Fibroblast of the aortic adventitia (primary cell): ENCODE results near the gene PSAT1. TPM values are rescaled to one million over a fixed set of nuclear protein-coding genes. Genes with fewer than 3 reads are reported as not detected.

ENCODE experiments used
- DNase-seq: peaks from one replicate; pipeline ENCODE4 v3.0.0-alpha.2; 2010; ENCODE audit warnings: low read depth
- H3K4me3 ChIP-seq: 2 replicates; pipeline ENCODE4 v1.5.1; 2011; ENCODE audit warnings: low read depth, mild to moderate bottlenecking, control low read depth, low read length, moderate library complexity
- total RNA-seq: library from RNA; depleted of rRNA; stranded (reverse); fragments of >200 nt; gene quantifications from 2 replicates; pipeline ENCODE4 v1.2.3, GENCODE V29; 2012; ENCODE audit warnings: low replicate concordance
- TF ChIP-seq, protein P1 (sequence below): IDR thresholded peaks from 2 replicates; pipeline ENCODE4 v1.5.1; 2011; ENCODE audit warnings: mild to moderate bottlenecking, low read length, control low read depth, inconsistent platforms; ENCODE audit not compliant: insufficient read depth

Gene PSAT1
- total RNA-seq, 1 donor = 308 TPM

DNA sequence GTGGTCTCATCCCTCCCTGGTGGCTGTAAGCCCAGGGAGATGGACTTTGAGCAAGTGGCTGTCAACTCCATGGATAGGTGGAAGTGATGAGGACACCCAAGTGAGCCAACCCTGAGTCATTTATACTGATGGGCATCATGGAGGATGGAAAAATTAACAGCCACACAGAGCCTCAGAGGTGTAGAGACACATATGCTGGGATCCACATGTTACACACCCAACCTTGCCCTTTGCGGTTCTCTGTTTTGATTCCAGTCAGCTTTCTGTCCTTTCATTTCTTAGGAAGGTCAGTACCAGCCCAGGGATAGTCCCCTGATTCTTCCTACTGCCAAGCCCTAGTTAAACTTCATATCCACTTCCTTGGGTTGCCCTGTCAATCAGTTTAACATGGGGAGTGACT is 51.9 kb downstream of the PSAT1 start:
- TF ChIP-seq, protein P1, sequence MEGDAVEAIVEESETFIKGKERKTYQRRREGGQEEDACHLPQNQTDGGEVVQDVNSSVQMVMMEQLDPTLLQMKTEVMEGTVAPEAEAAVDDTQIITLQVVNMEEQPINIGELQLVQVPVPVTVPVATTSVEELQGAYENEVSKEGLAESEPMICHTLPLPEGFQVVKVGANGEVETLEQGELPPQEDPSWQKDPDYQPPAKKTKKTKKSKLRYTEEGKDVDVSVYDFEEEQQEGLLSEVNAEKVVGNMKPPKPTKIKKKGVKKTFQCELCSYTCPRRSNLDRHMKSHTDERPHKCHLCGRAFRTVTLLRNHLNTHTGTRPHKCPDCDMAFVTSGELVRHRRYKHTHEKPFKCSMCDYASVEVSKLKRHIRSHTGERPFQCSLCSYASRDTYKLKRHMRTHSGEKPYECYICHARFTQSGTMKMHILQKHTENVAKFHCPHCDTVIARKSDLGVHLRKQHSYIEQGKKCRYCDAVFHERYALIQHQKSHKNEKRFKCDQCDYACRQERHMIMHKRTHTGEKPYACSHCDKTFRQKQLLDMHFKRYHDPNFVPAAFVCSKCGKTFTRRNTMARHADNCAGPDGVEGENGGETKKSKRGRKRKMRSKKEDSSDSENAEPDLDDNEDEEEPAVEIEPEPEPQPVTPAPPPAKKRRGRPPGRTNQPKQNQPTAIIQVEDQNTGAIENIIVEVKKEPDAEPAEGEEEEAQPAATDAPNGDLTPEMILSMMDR = no peak
- H3K4me3 ChIP-seq = no peak overlapping the region
- no peak for DNase-seq

DNA sequence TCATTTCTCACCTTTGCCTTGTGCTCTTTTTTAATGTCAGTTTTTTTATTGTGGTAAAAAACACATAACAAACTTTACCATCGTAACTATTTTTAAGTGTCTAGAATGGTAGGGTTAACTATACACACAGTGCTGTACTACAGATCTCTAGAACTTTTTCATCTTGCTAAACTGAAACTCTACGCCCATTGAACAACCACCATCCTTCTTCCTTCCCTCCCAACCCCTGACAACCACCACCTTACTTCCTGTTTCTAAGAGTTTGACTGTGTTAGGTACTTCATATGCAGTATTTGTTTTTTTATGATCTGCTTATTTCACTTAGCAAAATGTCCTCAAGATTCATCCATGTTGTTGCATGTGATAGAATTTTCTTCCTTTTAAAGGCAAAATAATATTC is 54.9 kb downstream of the PSAT1 start:
- TF ChIP-seq, protein P1 = no peak
- no peak for DNase-seq
- no peak overlapping the region for H3K4me3 ChIP-seq

DNA sequence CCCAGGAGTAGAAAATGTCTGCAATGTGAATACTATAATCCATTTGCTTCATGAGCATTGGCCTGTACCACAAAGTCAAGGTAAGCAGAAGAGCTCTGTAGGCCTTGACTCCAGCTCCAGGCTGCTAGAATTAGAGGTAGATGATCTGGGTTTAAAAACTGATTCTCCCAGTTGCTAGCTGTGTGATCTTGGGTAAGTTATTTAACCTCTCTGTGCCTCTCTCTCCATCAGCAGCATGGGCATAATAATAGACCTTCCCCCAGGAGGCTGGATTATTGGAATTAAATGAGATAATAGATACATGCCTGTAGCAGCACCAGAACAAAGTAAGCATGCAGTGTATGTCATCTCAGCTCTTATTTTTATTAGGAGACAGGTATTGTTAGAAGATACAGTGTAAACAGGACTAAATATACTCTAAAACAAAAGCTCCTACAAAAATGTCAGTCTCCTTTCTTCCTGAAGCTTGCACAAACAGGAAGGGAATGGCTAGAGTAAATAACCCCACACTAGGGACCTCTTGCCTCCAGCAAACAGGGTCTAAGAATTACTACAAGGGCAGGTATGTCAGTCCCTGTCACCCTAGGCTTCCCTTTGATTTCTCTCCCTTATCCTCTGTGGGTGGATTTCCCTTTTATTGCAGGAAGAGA is 57.5 kb downstream of the PSAT1 start:
- TF ChIP-seq, protein P1 = no peak
- DNase-seq = no peak

DNA sequence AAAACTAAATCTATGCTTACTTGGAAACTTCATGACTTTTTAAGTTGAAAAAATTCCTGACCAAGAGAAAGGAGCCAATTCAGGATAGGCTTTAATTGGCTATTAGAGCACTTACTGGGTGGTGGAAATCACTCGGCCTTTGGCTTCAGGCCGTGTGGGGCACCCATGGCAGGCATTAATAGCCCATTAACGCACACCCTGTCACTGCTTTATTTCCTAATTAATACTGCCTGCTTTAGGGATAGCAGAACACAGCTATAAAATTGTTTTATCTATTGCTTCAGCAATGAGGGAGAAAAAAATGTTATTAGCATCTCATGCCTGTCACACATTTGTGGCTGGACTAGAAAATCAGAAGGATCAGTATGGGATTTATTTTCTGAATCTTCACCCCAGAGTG is 58.1 kb downstream of the PSAT1 start:
- TF ChIP-seq, protein P1 = no peak
- DNase-seq = no peak
- no peak overlapping the region for H3K4me3 ChIP-seq

More for the DNA sequence above, 57.5 kb downstream of the PSAT1 start:
- H3K4me3 ChIP-seq = no peak overlapping the region

DNA sequence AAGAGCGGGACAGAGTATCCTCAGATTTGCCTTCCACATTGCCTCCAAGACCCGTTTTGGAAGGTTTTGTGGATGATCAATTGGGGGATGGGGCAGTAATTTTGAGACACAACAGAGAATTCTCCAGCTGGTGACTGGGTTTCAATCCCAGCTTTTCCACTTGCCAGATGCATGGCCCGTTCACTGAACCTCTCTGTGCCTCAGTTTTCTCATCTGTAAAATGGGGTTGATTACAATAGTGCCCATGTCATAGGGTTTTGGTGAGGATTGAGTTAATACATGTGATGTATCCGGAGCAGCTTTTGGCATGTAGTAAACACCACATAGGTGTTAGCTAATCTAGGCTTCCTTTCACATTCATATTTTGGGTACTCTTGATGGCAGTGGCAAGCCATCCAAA is 59.7 kb downstream of the PSAT1 start:
- H3K4me3 ChIP-seq = no peak overlapping the region
- no peak for DNase-seq
- TF ChIP-seq, protein P1 = no peak

DNA sequence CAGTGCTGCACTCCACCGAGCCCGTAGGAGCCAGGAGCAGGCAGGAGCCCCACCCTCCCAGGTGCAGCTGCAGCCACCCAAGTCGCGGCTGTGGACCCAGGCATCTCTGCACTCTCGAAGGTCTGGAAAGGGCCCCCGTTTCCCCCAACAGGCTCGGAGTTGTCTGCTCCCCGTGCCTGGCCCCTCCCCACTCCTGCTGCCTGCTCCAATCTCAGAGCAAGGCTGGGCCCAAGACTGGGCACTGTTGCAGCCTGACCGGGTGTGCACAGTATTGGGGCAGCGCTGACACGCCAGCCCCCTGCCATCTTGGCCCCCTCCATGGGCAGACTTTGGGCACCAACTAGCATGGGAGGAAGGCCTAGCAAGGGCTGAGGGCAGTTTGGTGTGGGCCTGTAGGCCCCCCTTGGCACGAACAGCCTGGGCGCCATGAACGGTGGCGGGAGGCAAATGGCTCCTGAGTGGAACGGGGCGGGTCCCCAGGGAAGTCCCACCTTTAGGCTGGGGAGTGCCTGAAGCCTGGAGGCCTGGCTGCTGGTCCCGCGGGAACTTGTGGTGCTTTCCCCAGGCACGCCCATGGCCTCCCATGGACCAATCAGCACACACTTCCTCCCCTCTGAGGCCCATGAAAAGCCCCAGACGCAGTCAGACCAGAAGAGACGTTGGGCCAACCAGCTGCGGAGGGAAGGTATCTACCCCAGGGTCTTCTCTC is 60.4 kb downstream of the PSAT1 start:
- no peak for DNase-seq
- TF ChIP-seq, protein P1 = no peak
- H3K4me3 ChIP-seq = no peak overlapping the region
